ENCODE measurements around the gene TACR1.
"Not testable (repeated sequence)": the region's sequence is repeated elsewhere in the genome, so short reads cannot be mapped to it uniquely, and the experiment has no call there.

The TACR1 gene

GRCh38 chr2:75146221-75146605, 53.1 kb downstream of the TACR1 start:
- not testable (repeated sequence) for DNase-seq (ENCODE audit: low spot score)

GRCh38 chr2:75142081-75142480, 57.2 kb downstream of the TACR1 start:
- DNase-seq (ENCODE audit: low spot score), result no peak

- no peak for DNase-seq (ENCODE audit: low spot score)
Observed at GRCh38 chr2:75140288-75140687, 59.0 kb downstream of the TACR1 start.

DNA sequence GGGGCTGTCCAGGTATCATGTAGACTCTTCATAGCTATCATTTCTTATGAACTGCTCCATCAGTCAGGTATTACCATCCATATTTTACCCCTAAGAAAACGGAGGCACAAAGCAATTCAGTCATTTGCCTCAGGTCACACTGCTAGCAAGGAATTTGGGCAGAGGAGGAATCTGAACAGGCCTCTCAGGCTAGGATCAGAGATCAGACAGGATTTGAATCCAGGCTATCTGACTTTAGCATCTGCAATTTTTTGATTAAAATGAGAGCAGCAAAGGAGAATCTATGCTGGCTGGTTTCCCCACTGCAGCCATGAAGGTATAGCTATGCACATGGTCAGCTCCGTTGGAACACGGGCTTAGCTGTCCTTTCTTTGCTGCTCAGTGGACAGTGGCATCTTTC, 60.1 kb downstream of the TACR1 start:
- no peak for DNase-seq (ENCODE audit: low spot score)

- DNase-seq (ENCODE audit: low spot score), result no peak
Observed at GRCh38 chr2:75138528-75138927, 60.8 kb downstream of the TACR1 start.

DNA sequence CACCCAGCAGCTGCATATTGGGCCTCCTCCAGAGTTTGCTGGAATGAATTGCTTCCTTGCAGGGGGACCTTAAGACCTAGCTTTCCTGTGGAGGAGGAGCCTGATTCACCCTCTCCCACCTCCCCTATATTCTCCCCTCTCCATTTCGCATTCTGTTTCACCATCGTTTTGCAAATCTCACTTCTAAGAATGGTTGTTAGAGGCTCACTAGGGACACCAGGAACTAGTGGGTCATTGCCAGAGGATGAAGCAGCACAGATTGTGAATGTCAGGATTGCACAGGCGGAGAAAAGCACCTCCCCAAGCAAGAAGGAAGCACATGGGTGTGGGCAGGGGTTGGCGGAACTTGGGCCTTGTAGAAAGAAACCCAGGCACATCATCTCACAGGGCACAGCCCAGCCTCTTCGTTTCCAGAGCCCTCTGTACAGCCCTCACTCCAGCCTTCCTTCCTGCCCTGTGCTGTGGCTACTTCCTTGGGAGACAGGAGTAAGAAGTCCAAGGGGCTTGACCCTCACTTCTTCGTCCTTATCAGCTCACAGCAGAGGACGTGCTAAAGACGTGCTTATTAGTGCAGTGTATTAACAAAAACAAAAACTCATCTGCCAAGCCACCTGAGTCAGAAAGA, 63.4 kb downstream of the TACR1 start:
- DNase-seq (ENCODE audit: low spot score), result no peak

DNA sequence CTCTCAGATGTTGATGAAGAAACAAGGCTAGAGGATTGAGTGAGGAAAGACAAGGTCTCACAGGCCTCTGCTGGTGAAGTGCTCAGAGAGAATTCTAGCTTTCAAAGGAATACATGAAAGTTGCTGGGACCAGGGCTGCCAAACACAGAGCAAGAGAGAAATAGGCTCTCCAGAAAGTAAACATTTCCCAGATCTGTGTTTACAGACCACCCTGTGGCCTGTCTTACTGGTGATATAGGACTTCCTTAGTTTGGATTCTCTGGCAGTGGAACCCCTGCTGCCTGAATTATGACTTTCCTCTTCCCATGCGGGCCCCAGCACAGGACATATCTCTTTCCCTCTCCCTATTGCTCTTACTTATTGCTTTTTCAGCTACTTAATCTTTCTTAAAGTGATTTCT, 64.5 kb downstream of the TACR1 start:
- no peak for DNase-seq (ENCODE audit: low spot score)

DNA sequence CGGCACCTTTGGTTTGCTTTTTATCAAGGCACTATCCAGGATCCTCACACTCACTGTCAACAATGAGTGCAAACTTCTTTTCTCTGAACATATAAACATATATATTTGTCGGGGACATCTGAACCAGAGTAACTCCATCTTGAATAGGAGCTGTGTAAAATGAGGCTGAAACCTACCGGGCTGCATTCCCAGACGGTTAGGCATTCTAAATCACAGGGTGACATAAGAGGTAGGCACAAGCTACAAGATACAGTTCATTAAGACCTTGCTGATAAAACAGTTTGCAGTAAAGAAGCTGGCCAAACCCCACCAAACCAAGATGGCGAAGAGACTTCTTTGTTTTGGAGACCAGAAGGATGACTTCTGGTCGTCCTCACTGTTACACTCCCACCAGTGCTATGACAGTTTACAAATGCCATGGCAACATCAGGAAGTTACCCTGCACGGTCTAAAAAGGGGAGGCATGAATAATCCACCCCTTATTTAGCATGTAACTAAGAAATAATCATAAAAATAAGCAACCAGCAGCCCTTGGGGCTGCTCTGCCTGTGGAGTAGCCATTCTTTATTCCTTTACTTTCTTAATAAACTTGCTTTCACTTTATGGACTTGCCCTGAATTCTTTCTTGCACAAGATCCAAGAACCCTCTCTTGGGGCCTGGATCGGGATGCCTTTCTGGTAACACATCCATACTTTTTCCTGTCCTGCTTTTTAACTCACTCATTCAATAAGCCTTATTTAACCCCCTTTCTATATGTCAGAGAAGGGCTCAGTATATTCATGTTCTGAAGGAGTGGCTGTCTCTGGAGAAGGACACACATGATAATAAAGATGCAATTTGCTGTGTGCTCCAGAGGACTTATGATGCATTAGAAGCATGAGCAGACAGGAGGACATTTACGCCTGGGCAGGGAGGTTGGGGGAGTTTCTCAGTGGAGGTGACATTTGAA, 65.4 kb downstream of the TACR1 start:
- DNase-seq (ENCODE audit: low spot score), result no peak

DNA sequence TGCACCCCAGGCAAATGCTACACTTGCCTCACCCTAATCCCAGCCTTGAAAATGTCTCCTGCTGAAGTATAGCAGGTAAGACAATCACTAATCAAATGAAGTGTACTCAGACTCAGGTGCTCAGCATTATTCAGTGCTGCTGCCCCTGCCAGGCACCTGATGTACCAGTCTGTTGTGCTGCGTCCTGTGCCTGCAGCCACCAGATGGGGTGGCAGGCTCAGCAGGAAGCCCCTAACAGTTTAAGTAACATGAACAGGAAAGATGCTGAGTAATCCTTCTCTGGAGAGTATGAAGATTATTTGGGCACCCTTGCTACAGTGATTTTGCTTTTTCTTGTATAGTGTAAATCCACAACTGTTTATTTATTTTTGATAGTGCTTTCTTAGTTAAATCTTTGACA, 69.1 kb downstream of the TACR1 start:
- peak; percentile 41 for DNase-seq (ENCODE audit: low spot score)

DNA sequence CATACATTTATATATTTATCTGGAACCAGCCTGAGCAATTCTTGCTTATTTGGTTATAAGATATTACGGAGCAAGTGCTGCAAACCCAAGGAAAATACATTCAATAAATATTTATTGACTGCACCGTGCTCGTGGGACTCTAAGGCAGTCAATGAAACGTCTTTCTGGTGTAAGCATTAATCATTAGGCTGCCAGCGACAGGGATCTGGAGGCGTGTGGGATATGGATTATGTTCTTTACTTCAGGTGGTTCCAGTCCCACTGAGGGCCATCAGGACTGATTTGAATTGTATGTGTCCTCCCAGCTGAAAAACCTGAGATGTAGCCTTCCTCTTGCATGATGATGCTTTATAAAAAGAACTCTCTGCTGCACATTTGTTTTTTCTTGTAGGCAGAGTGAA, 75.4 kb downstream of the TACR1 start:
- DNase-seq (ENCODE audit: low spot score), result no peak

DNA sequence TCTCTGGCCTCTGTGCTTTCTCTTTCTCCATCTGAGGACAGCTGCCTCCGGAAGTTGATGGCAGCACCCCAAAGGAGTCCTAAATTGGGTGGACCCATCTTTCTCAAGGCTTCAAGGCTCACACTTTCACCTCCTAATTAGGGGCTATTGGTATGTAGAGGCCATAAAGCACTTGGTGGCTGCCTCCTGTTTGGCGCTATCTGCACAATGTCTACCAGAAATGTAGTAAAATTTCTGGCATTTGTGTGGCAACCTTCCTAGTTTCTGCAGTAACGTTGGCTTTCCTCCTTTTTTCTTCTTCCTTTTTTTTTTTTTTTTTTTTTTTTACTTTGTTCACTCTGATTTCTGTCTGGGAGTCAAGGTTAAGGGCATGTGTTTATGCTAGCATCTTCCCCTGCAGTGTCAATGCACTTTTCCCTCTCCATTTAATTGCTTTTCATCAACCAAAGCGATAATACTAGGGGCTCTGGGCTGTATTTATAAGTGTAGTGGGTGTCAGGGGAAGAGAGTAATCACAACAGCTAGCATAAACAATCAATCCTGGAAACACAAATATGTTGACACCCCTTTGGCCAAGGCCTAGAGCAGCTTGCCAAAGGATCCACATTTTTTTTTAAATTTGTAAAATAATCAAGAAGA, 86.0 kb downstream of the TACR1 start:
- DNase-seq (ENCODE audit: low spot score), result no peak

DNA sequence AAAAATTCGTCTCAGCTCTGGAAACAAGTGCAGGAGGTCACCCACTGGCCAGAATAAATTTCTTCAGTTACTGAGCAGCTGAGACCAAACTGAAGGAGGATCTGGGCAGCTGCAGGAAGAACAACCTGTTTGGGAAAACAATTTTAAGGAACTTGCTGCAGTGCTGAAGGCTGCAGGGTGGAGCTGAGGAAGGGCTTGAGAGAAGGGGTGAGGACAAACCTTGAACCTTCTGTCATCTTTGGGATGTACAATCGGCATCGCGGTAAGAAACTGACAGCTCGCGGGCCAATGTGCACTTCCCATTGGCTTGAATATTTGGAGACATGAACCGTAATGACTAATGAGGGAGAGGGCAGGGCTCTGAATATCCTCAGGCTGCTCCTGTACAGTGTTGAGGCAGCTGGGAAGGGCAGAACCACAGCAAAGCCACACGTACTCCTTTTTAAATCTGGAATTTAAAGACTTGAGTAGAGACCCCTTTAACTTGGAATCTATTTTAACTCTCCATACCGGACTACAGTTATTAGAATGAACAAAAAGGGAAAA, 90.3 kb downstream of the TACR1 start:
- no peak for DNase-seq (ENCODE audit: low spot score)

DNA sequence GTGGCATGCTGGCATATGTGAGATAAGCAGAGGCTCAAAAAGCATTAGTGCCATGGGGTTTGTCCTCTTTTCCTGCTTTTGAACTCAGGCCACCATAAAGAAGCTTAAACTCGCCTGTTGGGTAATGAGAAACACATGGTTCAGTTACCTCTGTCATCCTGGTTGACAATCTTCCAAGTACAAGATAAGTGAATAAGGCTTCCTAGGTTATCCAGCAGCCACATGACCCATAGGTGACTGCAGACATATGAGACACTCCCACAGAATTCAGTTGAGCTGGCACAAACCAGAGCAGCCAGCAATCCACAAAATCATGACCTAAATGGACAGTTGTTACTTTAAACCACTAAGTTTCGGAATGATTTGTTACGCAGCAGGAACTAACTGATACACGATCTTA, 97.3 kb downstream of the TACR1 start:
- no peak for DNase-seq (ENCODE audit: low spot score)

DNA sequence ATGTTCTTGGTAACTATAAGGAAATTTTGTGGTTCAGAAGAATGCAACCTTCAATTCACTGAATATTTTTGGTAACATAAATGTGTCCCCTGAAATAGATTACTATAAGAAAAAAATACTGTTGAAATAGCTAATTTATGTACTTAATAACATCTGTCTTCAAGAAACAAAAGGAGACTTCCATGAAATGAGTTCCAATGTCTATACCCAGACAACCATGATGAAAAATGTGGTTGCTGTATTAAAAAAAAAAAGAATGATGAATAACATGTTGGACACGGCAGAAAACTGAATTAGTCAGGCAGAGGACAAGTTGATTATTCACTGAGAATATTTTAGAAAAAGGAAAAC, 98.5 kb downstream of the TACR1 start:
- no peak for DNase-seq (ENCODE audit: low spot score)

- no peak for DNase-seq (ENCODE audit: low spot score)
Observed at GRCh38 chr2:75100011-75100800, 99.1 kb downstream of the TACR1 start.

GRCh38 chr2:75099521-75099922, 99.8 kb downstream of the TACR1 start:
- DNase-seq (ENCODE audit: low spot score), result no peak

GRCh38 chr2:75098856-75099255, 100.5 kb downstream of the TACR1 start:
- DNase-seq (ENCODE audit: low spot score), result peak; percentile 49

DNA sequence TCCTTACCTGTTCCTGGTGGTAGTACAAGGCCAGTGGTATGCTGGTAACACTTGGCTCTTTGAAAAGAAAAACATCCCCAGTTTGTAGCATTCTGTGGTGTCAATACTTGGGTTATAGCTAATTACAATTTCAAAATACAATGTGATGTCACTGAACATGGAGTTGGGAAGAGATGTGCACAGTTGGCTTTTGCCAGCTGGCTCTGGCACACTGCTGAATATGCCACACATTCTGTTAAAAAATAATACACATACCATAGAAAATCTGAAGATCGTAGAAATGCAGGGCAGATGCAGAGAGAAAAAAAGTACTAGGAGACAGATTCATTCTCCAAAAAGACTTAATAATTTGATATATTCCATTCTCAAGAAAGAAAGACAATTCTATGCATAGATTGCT, 101.5 kb downstream of the TACR1 start:
- DNase-seq (ENCODE audit: low spot score), result no peak

GRCh38 chr2:75094405-75094804, 104.9 kb downstream of the TACR1 start:
- DNase-seq (ENCODE audit: low spot score), result no peak

- no peak for DNase-seq (ENCODE audit: low spot score)
Observed at GRCh38 chr2:75090770-75091515, 108.4 kb downstream of the TACR1 start.

DNA sequence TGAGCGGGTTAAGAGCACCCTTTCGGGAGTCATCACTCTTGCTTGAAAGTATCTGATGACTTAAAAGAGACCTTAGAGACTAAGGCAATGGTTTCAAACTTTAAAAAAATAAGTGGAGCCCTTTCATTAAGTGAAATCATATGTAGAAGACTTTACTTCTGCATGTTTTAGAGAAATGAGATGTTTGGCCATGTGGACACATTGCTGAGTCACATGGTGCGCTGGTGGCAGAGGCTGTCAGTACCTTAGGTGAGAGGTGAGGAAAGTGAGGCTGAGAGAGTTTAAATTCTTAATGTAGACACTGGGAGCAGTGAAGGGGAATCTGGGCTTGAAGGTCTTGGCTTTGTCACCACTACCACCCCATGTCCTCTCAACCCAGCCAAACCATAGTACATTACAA, 109.8 kb downstream of the TACR1 start:
- no peak for DNase-seq (ENCODE audit: low spot score)

All from D341Med (cell line).